ENCODE measurements around the gene PIAS1. TPM values are rescaled to one million over a fixed set of nuclear protein-coding genes. Genes with fewer than 3 reads are reported as not detected.

The PIAS1 gene
- total and polyA plus RNA-seq, 9 of the 15 experiments (the other 6 are each of a cell fraction or from before 2014, with no cell fraction given): 18.0 to 59.1 (median 28.5) TPM

DNA sequence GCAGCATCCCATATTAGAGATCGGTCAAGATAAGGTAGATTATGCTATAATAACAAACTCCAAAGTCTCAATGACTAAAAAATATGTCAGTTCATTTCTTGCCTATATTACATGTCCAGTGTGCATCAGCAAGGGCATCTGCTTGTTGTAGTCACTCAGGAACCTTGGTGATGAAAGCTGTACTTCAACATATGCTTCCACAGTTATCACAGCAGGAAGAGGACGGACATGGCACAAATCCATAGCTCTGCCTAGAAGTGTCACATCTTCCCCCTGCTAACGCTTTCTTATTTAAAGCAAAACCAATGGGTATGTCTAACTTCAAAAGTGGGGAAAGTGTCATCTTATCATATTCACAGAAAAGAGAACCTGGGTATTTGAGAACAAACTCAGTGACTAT lies 20.0 kb upstream of the PIAS1 start (continued):
- TF ChIP-seq, protein P1, sequence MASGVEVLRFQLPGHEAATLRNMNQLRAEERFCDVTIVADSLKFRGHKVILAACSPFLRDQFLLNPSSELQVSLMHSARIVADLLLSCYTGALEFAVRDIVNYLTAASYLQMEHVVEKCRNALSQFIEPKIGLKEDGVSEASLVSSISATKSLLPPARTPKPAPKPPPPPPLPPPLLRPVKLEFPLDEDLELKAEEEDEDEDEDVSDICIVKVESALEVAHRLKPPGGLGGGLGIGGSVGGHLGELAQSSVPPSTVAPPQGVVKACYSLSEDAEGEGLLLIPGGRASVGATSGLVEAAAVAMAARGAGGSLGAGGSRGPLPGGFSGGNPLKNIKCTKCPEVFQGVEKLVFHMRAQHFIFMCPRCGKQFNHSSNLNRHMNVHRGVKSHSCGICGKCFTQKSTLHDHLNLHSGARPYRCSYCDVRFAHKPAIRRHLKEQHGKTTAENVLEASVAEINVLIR (CRISPR knock-in tag; IDR thresholded peaks at IDR 0.05): no peak

DNA sequence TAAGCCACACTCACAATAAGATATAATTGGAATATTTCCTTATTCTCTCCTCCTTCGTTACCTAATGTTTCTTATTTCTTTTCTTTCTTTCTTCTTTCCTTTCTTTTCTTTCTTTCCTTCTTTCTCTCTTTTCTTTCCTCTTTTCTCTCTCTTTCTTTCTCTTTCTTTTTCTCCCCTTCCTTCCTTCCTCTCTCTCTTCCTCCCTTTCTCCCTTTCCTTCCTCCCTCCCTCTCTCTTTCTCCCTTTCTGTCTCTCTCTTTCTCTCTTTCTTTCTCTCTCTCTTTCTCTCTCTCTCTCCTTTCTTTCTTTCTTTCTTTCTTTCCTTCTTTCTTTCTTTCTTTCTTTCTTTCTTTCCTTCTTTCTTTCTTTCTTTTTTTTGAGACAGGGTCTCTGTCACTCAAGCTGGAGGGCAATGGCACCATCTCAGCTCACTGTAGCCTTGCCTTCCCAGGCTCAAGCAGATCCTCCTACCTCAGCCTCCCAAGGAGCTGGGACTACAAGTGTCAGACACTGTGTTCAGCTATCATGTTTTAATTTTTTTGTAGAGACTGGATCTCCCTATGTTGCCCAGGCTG lies 19.3 kb upstream of the PIAS1 start:
- Histone ChIP-seq H4K20me1 (replicated peaks; ENCODE audit: control insufficient read depth, insufficient read depth, low read length) (no peaks in the 10 kb centered on the region), H3K9me1 (ENCODE audit: control insufficient read depth, insufficient read depth, low read length) (no peaks in the 10 kb centered on the region), H3K27ac (ENCODE audit: extremely low read depth, low read depth, low read length) (no peak overlapping the region), H3K79me2 (ENCODE audit: control insufficient read depth, insufficient read depth, low read length) (no peaks in the 10 kb centered on the region), H3K4me2 (ENCODE audit: insufficient read depth, low read length) (no peak overlapping the region), H3K36me3 (ENCODE audit: control insufficient read depth, insufficient read depth, low read length) (no peaks in the 10 kb centered on the region), H3K9me3 (replicated peaks; ENCODE audit: control insufficient read depth, insufficient read depth, low read depth, low read length) (no peaks in the 10 kb centered on the region; the same call in 1 of the 2 replicates), H3K4me1 (replicated peaks in 1 of 2; ENCODE audit: control insufficient read depth in 2 of 2, insufficient read depth in 2 of 2, low read length in 2 of 2) (no peaks in the 10 kb centered on the region), H3K9ac (ENCODE audit: insufficient read depth in 1 of 2, low read depth in 2 of 2, low read length in 2 of 2) (no peak overlapping the region), H2AFZ (ENCODE audit: low read depth, low read length) (no peak overlapping the region), H3K27me3 (ENCODE audit: control insufficient read depth in 2 of 2, insufficient read depth in 2 of 2, low read length in 2 of 2) (peaks cover 0 to 4% of the 10 kb centered on the region in 2 experiments; a peak in 1 of 5 replicates), H3K4me3 (no peak overlapping the region)
- in situ Hi-C loops (cut with MboI) (no loop called here), intact Hi-C loops (cut with micrococcal nuclease) (no loop called here)
- TF ChIP-seq SMARCA5 (IDR thresholded peaks at IDR 0.05) (peak; percentile 27; the same call in 1 of the 2 replicates), ILK (tag; IDR thresholded peaks at IDR 0.05; ENCODE audit: borderline replicate concordance, low read depth) (no peak)
- TF ChIP-seq, protein P2, sequence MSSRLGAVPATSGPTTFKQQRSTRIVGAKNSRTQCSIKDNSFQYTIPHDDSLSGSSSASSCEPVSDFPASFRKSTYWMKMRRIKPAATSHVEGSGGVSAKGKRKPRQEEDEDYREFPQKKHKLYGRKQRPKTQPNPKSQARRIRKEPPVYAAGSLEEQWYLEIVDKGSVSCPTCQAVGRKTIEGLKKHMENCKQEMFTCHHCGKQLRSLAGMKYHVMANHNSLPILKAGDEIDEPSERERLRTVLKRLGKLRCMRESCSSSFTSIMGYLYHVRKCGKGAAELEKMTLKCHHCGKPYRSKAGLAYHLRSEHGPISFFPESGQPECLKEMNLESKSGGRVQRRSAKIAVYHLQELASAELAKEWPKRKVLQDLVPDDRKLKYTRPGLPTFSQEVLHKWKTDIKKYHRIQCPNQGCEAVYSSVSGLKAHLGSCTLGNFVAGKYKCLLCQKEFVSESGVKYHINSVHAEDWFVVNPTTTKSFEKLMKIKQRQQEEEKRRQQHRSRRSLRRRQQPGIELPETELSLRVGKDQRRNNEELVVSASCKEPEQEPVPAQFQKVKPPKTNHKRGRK (tag; IDR thresholded peaks at IDR 0.05): peak; percentile 98
- TF ChIP-seq, protein P3, sequence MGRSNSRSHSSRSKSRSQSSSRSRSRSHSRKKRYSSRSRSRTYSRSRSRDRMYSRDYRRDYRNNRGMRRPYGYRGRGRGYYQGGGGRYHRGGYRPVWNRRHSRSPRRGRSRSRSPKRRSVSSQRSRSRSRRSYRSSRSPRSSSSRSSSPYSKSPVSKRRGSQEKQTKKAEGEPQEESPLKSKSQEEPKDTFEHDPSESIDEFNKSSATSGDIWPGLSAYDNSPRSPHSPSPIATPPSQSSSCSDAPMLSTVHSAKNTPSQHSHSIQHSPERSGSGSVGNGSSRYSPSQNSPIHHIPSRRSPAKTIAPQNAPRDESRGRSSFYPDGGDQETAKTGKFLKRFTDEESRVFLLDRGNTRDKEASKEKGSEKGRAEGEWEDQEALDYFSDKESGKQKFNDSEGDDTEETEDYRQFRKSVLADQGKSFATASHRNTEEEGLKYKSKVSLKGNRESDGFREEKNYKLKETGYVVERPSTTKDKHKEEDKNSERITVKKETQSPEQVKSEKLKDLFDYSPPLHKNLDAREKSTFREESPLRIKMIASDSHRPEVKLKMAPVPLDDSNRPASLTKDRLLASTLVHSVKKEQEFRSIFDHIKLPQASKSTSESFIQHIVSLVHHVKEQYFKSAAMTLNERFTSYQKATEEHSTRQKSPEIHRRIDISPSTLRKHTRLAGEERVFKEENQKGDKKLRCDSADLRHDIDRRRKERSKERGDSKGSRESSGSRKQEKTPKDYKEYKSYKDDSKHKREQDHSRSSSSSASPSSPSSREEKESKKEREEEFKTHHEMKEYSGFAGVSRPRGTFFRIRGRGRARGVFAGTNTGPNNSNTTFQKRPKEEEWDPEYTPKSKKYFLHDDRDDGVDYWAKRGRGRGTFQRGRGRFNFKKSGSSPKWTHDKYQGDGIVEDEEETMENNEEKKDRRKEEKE (IDR thresholded peaks at IDR 0.05; ENCODE audit: borderline replicate concordance in 1 of 2, control insufficient read depth in 1 of 2, low read depth in 2 of 2, low read length in 1 of 2): no peak
- TF ChIP-seq, protein P4, sequence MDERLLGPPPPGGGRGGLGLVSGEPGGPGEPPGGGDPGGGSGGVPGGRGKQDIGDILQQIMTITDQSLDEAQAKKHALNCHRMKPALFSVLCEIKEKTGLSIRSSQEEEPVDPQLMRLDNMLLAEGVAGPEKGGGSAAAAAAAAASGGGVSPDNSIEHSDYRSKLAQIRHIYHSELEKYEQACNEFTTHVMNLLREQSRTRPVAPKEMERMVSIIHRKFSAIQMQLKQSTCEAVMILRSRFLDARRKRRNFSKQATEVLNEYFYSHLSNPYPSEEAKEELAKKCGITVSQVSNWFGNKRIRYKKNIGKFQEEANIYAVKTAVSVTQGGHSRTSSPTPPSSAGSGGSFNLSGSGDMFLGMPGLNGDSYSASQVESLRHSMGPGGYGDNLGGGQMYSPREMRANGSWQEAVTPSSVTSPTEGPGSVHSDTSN (CRISPR knock-in tag; IDR thresholded peaks at IDR 0.05; ENCODE audit: low read depth): no peak
- TF ChIP-seq, protein P4 (tag; conservative IDR thresholded peaks at IDR 0.05; ENCODE audit: low read depth): no peak
- ATAC-seq (no peak), FAIRE-seq (no peak), DNase-seq (ENCODE audit: extremely low read depth in 1 of 4, low spot score in 3 of 4) (no peak)
- ChIA-PET CTCF (ENCODE audit: low intra/inter-chr PET ratio) (no interaction called here), POLR2A (interaction anchor here (1.4 kb wide), 1 partner anchor 19 kb away, joined by 6 read pairs; the partner anchor contains the start of gene PIAS1)
- WGBS (ENCODE audit: insufficient coverage, low coverage, missing lambda C conversion rate): 17% methylated on average over 1 of the region's 1 CpG
- BruUV-seq (replicated peaks): no TSS peak

Data from K562 (cell line).